ENCODE data around the gene RTN4.

DNA sequence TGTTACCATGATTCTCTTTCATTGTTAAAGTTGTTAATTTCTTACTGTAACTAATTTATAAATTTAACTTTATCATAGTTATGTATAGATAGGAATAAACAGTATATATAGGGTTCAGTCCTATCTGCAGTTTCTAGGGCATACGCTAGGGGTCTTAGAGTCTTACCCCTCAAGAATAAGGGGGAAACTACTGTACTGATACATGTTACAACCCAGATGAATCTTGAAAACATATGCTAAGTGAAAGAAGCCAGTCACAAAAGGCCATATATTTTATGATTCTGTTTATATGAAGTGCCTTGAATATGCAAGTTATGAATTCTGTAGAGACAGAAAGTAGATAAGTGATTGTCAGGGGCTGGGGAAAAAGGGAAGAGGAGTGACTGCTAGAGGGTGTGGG lies 52.4 kb downstream of the RTN4 start:
- TF ChIP-seq, protein P1, sequence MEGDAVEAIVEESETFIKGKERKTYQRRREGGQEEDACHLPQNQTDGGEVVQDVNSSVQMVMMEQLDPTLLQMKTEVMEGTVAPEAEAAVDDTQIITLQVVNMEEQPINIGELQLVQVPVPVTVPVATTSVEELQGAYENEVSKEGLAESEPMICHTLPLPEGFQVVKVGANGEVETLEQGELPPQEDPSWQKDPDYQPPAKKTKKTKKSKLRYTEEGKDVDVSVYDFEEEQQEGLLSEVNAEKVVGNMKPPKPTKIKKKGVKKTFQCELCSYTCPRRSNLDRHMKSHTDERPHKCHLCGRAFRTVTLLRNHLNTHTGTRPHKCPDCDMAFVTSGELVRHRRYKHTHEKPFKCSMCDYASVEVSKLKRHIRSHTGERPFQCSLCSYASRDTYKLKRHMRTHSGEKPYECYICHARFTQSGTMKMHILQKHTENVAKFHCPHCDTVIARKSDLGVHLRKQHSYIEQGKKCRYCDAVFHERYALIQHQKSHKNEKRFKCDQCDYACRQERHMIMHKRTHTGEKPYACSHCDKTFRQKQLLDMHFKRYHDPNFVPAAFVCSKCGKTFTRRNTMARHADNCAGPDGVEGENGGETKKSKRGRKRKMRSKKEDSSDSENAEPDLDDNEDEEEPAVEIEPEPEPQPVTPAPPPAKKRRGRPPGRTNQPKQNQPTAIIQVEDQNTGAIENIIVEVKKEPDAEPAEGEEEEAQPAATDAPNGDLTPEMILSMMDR (optimal IDR thresholded peaks at IDR 0.05 in 1 of 3, IDR thresholded peaks at IDR 0.05 in 1 of 3, conservative IDR thresholded peaks at IDR 0.05 in 1 of 3; ENCODE audit: extremely low read depth in 1 of 3, insufficient read depth in 2 of 3, low read length in 3 of 3): peak in 1 of 3 experiments; percentile 4
- no peak for TF ChIP-seq EZH2 (IDR thresholded peaks at IDR 0.05; ENCODE audit: low read length)
